Measurements from ENCODE around the gene SUSD6.

SUSD6 gene

GRCh38 chr14:69673578-69674305 lies 62.3 kb downstream of the SUSD6 start:
- DNase-seq (ENCODE audit: low read depth in 2 of 2), result no peak

- no peak for DNase-seq (ENCODE audit: low read depth in 2 of 2)
These were observed 63.3 kb downstream of the SUSD6 start for GRCh38 chr14:69674546-69675244.

GRCh38 chr14:69675245-69675583 lies 63.8 kb downstream of the SUSD6 start:
- no peak for DNase-seq (ENCODE audit: low read depth in 2 of 2)

- DNase-seq (ENCODE audit: low read depth in 2 of 2), result no peak
These were observed 64.6 kb downstream of the SUSD6 start for GRCh38 chr14:69675877-69676416.

GRCh38 chr14:69676723-69677122 lies 65.3 kb downstream of the SUSD6 start:
- DNase-seq (ENCODE audit: low read depth in 2 of 2), result no peak

- DNase-seq (ENCODE audit: low read depth in 2 of 2), result no peak
These were observed 68.9 kb downstream of the SUSD6 start for GRCh38 chr14:69680297-69680696.

GRCh38 chr14:69682136-69682535 lies 70.7 kb downstream of the SUSD6 start:
- no peak for DNase-seq (ENCODE audit: low read depth in 2 of 2)

GRCh38 chr14:69682621-69683263 lies 71.3 kb downstream of the SUSD6 start:
- no peak for DNase-seq (ENCODE audit: low read depth in 2 of 2)

- DNase-seq (ENCODE audit: low read depth in 2 of 2), result no peak
These were observed 72.6 kb downstream of the SUSD6 start for GRCh38 chr14:69683971-69684370.

GRCh38 chr14:69684461-69685217 lies 73.2 kb downstream of the SUSD6 start:
- DNase-seq (ENCODE audit: low read depth in 2 of 2), result no peak

GRCh38 chr14:69685218-69685616 lies 73.8 kb downstream of the SUSD6 start:
- no peak for DNase-seq (ENCODE audit: low read depth in 2 of 2)

GRCh38 chr14:69685716-69686115 lies 74.3 kb downstream of the SUSD6 start:
- DNase-seq (ENCODE audit: low read depth in 2 of 2), result no peak

- DNase-seq (ENCODE audit: low read depth in 2 of 2), result no peak
These were observed 76.4 kb downstream of the SUSD6 start for GRCh38 chr14:69687606-69688298.

GRCh38 chr14:69688299-69688649 lies 76.9 kb downstream of the SUSD6 start:
- no peak for DNase-seq (ENCODE audit: low read depth in 2 of 2)

- no peak for DNase-seq (ENCODE audit: low read depth in 2 of 2)
These were observed 78.6 kb downstream of the SUSD6 start for GRCh38 chr14:69690042-69690441.

GRCh38 chr14:69692594-69692993 lies 81.2 kb downstream of the SUSD6 start:
- DNase-seq (ENCODE audit: low read depth in 2 of 2), result no peak

GRCh38 chr14:69693145-69693544 lies 81.7 kb downstream of the SUSD6 start:
- no peak for DNase-seq (ENCODE audit: low read depth in 2 of 2)

GRCh38 chr14:69693801-69694729 lies 82.7 kb downstream of the SUSD6 start:
- DNase-seq (ENCODE audit: low read depth in 2 of 2), result no peak

GRCh38 chr14:69694730-69695281 lies 83.4 kb downstream of the SUSD6 start:
- DNase-seq (ENCODE audit: low read depth in 2 of 2), result no peak
